Transverse colon (tissue), 4 donors: ENCODE measurements around the gene PCID2.

Experiments
- POLR2A ChIP-seq: fragments of 450-650 bp; IDR thresholded peaks from one replicate; pipeline ENCODE4 v1.6.1; 2016; ENCODE audit warnings: antibody characterized with exemption, mild to moderate bottlenecking, moderate library complexity
- POLR2AphosphoS5 ChIP-seq, 3 donors: sonication (generic); formaldehyde crosslinking; IDR thresholded peaks; one replicate each; pipeline ENCODE4 v1.6.1; 2016; ENCODE audit warnings: antibody characterized with exemption in 3 of 3
- TF ChIP-seq, protein P1 (sequence below), 5 experiments: fragments of 200-600 bp in 3 of 5; fragments of 450-650 bp in 2 of 5; sonication (generic) in 3 of 5; IDR thresholded peaks; 1 replicate in 2 of 5; 2 replicates in 3 of 5; pipeline ENCODE4 v1.5.1; 2016 to 2017; ENCODE audit warnings: antibody characterized with exemption in 5 of 5, inconsistent platforms in 3 of 5, mild to moderate bottlenecking in 2 of 5, moderate library complexity in 1 of 5

- TF ChIP-seq POLR2AphosphoS5 (IDR thresholded peaks at IDR 0.05) (no peak), POLR2A (no peak)
- TF ChIP-seq, protein P1, sequence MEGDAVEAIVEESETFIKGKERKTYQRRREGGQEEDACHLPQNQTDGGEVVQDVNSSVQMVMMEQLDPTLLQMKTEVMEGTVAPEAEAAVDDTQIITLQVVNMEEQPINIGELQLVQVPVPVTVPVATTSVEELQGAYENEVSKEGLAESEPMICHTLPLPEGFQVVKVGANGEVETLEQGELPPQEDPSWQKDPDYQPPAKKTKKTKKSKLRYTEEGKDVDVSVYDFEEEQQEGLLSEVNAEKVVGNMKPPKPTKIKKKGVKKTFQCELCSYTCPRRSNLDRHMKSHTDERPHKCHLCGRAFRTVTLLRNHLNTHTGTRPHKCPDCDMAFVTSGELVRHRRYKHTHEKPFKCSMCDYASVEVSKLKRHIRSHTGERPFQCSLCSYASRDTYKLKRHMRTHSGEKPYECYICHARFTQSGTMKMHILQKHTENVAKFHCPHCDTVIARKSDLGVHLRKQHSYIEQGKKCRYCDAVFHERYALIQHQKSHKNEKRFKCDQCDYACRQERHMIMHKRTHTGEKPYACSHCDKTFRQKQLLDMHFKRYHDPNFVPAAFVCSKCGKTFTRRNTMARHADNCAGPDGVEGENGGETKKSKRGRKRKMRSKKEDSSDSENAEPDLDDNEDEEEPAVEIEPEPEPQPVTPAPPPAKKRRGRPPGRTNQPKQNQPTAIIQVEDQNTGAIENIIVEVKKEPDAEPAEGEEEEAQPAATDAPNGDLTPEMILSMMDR (IDR thresholded peaks at IDR 0.05), result no peak
Observed at GRCh38 chr13:113218586-113218985, 10.1 kb upstream of the PCID2 start.
